Keratinocyte (primary cell): ENCODE results near the gene BRF1. TPM values are rescaled to one million over a fixed set of nuclear protein-coding genes. Genes with fewer than 3 reads are reported as not detected.

Source experiments
- DNase-seq: peaks from one replicate; pipeline ENCODE4 v3.0.0-alpha.2; 2011; ENCODE audit warnings: low read depth, missing footprints, low spot score
- FAIRE-seq: peaks from 2 replicates; lab custom pipeline; 2011; peaks lifted over from hg19 to GRCh38; lab: Jason Lieb, UNC
- H2AFZ ChIP-seq: 2 replicates; pipeline ENCODE4 v1.6.0; 2012; ENCODE audit warnings: low read length, control low read depth, inconsistent platforms; ENCODE audit not compliant: control insufficient read depth
- H3K27ac ChIP-seq: 2 replicates; pipeline ENCODE4 v1.5.1; 2011; ENCODE audit warnings: low read length; ENCODE audit not compliant: control insufficient read depth, insufficient read depth
- H3K27me3 ChIP-seq: 3 replicates; pipeline ENCODE4 v1.6.0; 2011; ENCODE audit warnings: low read length; ENCODE audit not compliant: control insufficient read depth, insufficient read depth; ENCODE audit errors: extremely low read depth
- H3K36me3 ChIP-seq, 2 experiments: 2 replicates in 1 of 2; 3 replicates in 1 of 2; pipeline ENCODE4 v1.5.1; 2011; ENCODE audit warnings: low read length in 2 of 2, mild to moderate bottlenecking in 1 of 2; ENCODE audit not compliant: control insufficient read depth in 2 of 2, insufficient read depth in 2 of 2; ENCODE audit errors: extremely low read depth in 1 of 2
- H3K4me1 ChIP-seq: 3 replicates; pipeline ENCODE4 v1.5.1; 2011; ENCODE audit warnings: low read length; ENCODE audit not compliant: control insufficient read depth, insufficient read depth; ENCODE audit errors: extremely low read depth
- H3K4me2 ChIP-seq: 3 replicates; pipeline ENCODE4 v1.6.0; 2011; ENCODE audit warnings: low read depth, low read length; ENCODE audit not compliant: control insufficient read depth, insufficient read depth; ENCODE audit errors: extremely low read depth
- H3K4me3 ChIP-seq, 3 experiments: fragments of 200-600 bp in 1 of 3; sonication (generic) in 1 of 3; 2 replicates in 2 of 3; 3 replicates in 1 of 3; pipeline ENCODE4 v1.5.1; 2011 to 2016; ENCODE audit warnings: low read length in 3 of 3, mild to moderate bottlenecking in 3 of 3, control low read depth in 2 of 3, inconsistent platforms in 1 of 3, low read depth in 1 of 3, mixed read lengths in 1 of 3, mixed run types in 1 of 3, moderate library complexity in 1 of 3; ENCODE audit not compliant: control insufficient read depth in 2 of 3, insufficient read depth in 2 of 3; ENCODE audit errors: extremely low read depth in 1 of 3
- H3K79me2 ChIP-seq: 2 replicates; pipeline ENCODE4 v1.6.0; 2012; ENCODE audit warnings: low read length; ENCODE audit not compliant: control insufficient read depth, insufficient read depth
- H3K9ac ChIP-seq: 3 replicates; pipeline ENCODE4 v1.6.0; 2011; ENCODE audit warnings: low read length; ENCODE audit not compliant: control insufficient read depth, insufficient read depth; ENCODE audit errors: extremely low read depth
- H3K9me1 ChIP-seq: 3 replicates; pipeline ENCODE4 v1.6.0; 2011; ENCODE audit warnings: low read length; ENCODE audit not compliant: control insufficient read depth, insufficient read depth; ENCODE audit errors: extremely low read depth
- H3K9me3 ChIP-seq: 2 replicates; pipeline ENCODE4 v1.5.1; 2012; ENCODE audit warnings: low read depth, low read length; ENCODE audit not compliant: control insufficient read depth
- H4K20me1 ChIP-seq: 3 replicates; pipeline ENCODE4 v1.6.0; 2011; ENCODE audit warnings: low read length; ENCODE audit not compliant: control insufficient read depth, insufficient read depth; ENCODE audit errors: extremely low read depth
- EZH2 ChIP-seq: IDR thresholded peaks from one replicate; pipeline ENCODE4 v1.6.1; 2012; ENCODE audit warnings: inconsistent platforms, mild to moderate bottlenecking, low read length, moderate library complexity
- dilution Hi-C: fragments of 300-500 bp; cut with MboI; formaldehyde crosslinking; loops from one replicate; pipeline ENCODE4 v1.7.0; 2020; ENCODE audit warnings: low sequenced_read_pairs; ENCODE audit not compliant: extremely low pct_ligation_motif_present
- polyA plus RNA-seq, 5 experiments: library from polyadenylated mRNA; depleted of rRNA in 3 of 5; stranded (reverse) in 3 of 5; stranded (forward) in 1 of 5; unstranded in 1 of 5; fragments of >200 nt; gene quantifications; 1 replicate in 1 of 5; 2 replicates in 3 of 5; 3 replicates in 1 of 5; pipeline versions ENCODE4 v1.2.1 to v1.2.3, GENCODE V29; 2011 to 2012; ENCODE audit warnings: missing spikeins in 2 of 5, low read depth in 1 of 5, low replicate concordance in 1 of 5
- TF ChIP-seq, protein P1 (sequence below), 3 experiments: IDR thresholded peaks in 1 of 3; conservative IDR thresholded peaks in 1 of 3; optimal IDR thresholded peaks in 1 of 3; 2 replicates in 2 of 3; 3 replicates in 1 of 3; pipeline versions ENCODE3 to v1.5.1; 2011; ENCODE audit warnings: low read length in 3 of 3, mild to moderate bottlenecking in 3 of 3, moderate library complexity in 2 of 3, control low read depth in 1 of 3, inconsistent platforms in 1 of 3; ENCODE audit not compliant: insufficient read depth in 2 of 3; ENCODE audit errors: extremely low read depth in 1 of 3

Gene BRF1
- polyA plus RNA-seq, 1 donor (not counting 4 experiments of a cell fraction or from before 2014, with no cell fraction given), result 6.5 TPM

DNA sequence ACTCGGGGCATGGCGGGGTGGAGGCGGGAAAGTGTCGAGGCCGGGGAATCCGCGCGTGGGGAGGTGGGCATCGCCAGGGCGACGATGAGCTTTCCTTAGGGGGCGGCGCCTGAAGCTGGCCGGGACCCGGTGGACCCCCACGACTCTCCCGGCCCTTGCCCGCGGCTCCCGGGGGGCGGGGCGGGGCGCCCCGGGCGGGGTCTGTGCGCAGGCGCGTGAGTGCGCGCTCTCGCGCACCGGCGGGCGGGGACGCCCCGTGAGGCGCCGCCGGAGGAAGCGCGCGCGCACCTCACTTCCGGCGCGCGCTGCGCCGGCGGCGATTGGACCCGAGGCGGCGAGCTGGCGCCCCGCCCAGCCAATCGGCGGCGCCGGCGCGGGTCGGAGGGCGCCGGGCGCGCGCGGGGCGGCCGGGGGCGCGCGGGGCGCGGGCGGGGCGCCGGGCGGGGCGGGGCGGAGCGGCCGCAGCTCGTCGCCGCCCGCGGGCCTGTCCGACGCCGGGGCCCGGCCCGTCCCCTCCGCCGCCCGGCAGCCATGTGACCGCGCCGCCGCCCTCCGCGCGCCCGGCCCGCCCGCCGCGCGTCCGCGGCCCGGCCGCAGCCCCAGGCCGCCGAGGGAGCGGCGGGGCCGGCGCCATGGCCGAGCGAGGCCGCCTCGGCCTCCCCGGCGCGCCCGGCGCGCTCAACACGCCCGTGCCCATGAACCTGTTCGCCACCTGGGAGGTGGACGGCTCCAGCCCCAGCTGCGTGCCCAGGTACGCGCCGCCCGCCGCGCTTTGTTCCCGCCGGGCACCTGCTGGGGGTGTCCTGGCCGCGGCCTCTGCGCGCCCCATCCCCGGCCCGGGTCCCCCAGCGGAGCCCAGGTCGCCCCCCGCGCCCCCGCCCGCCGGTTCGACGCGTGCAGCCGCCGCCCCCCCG lies 13.7 kb upstream of the BRF1 start, which contains the start of gene PACS2:
PACS2 (plus strand) TSS at position 462 of the 914 bp plus-strand sequence; CDS start at position 633, 171 bp downstream.
- Histone ChIP-seq H3K4me3 (peak within 1 kb of the TSS; percentile 62 to 80 (median 72)), H3K4me1 (peaks cover 14% of the 10 kb centered on the region), H3K9me3 (no peaks in the 10 kb centered on the region), H3K79me2 (peaks cover 19% of the 10 kb centered on the region), H3K9ac (peak within 1 kb of the TSS; percentile 47), H3K4me2 (peak within 1 kb of the TSS; percentile 95), H3K36me3 (no peaks in the 10 kb centered on the region), H3K27ac (no peak within 1 kb of the TSS), H3K9me1 (no peaks in the 10 kb centered on the region), H3K27me3 (no peaks in the 10 kb centered on the region), H2AFZ (peak within 1 kb of the TSS; percentile 59), H4K20me1 (no peaks in the 10 kb centered on the region)
- dilution Hi-C loops, result no loop called here
- DNase-seq (no peak), FAIRE-seq (no peak)
- no peak for TF ChIP-seq EZH2
- TF ChIP-seq, protein P1, sequence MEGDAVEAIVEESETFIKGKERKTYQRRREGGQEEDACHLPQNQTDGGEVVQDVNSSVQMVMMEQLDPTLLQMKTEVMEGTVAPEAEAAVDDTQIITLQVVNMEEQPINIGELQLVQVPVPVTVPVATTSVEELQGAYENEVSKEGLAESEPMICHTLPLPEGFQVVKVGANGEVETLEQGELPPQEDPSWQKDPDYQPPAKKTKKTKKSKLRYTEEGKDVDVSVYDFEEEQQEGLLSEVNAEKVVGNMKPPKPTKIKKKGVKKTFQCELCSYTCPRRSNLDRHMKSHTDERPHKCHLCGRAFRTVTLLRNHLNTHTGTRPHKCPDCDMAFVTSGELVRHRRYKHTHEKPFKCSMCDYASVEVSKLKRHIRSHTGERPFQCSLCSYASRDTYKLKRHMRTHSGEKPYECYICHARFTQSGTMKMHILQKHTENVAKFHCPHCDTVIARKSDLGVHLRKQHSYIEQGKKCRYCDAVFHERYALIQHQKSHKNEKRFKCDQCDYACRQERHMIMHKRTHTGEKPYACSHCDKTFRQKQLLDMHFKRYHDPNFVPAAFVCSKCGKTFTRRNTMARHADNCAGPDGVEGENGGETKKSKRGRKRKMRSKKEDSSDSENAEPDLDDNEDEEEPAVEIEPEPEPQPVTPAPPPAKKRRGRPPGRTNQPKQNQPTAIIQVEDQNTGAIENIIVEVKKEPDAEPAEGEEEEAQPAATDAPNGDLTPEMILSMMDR (optimal IDR thresholded peaks at IDR 0.05 in 1 of 3, IDR thresholded peaks at IDR 0.05 in 1 of 3, conservative IDR thresholded peaks at IDR 0.05 in 1 of 3; ENCODE audit: extremely low read depth in 1 of 3, insufficient read depth in 2 of 3, low read length in 3 of 3), result no peak

- Histone ChIP-seq H3K4me1 (peaks cover 18% of the 10 kb centered on the region), H3K27ac (no peak overlapping the region), H3K4me2 (peak overlapping the region; percentile 46), H2AFZ (peak overlapping the region; percentile 59), H3K79me2 (peaks cover 19% of the 10 kb centered on the region), H3K4me3 (peak overlapping the region in 2 of 3 experiments; percentile 41 to 52), H3K9me3 (no peaks in the 10 kb centered on the region), H3K27me3 (no peaks in the 10 kb centered on the region), H4K20me1 (no peaks in the 10 kb centered on the region), H3K9ac (peak overlapping the region; percentile 6), H3K36me3 (no peaks in the 10 kb centered on the region), H3K9me1 (no peaks in the 10 kb centered on the region)
- TF ChIP-seq, protein P1 (optimal IDR thresholded peaks at IDR 0.05 in 1 of 3, IDR thresholded peaks at IDR 0.05 in 1 of 3, conservative IDR thresholded peaks at IDR 0.05 in 1 of 3; ENCODE audit: extremely low read depth in 1 of 3, insufficient read depth in 2 of 3, low read length in 3 of 3), result no peak
- TF ChIP-seq EZH2, result no peak
- dilution Hi-C loops, result no loop called here
- FAIRE-seq (no peak), DNase-seq (no peak)
Measured at GRCh38 chr14:105313381-105314286, 12.8 kb upstream of the BRF1 start.
